ENCODE measurements around the gene NXN.
"Not testable (repeated sequence)": the region's sequence is repeated elsewhere in the genome, so short reads cannot be mapped to it uniquely, and the experiment has no call there.

The NXN gene

GRCh38 chr17:773467-774312 is 205.9 kb downstream of the NXN start:
- DNase-seq (ENCODE audit: low spot score), result no peak

DNA sequence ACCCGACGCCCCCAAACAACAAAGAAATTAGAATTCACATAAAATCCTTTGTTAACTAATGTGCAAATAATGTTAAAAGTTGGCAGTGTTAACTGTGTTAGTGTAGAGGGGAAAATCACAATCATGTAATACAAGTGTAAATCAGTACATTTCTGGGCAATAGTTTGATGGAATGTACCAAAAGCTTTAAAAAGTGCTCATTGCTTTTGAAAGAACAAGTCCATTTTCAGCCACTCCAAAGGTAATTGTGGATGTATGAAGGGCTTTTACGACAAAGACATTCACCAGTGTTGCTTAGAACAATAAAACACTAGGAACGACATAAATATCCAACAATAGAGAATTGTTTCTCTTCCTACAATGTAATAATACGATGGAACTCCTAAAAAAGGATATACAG is 206.6 kb downstream of the NXN start:
- DNase-seq (ENCODE audit: low spot score), result no peak

DNA sequence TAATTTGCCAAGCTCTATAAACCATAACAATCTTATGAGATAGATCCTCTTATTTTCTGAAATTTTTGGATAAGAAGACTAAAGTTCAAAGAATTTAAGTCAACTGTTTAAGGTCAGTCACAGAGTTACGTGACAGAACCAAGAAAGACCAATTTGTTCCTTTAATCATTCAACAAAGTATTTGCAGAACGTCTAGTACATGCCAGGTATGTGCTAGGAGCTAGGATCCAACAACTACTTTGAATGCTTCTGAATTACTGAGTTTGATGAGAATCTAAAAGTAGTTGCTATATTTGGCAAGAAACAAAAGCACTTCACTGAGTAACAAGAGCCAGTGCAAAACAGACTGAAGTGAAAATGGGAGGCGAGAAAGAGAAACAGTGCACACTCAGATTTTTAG is 212.5 kb downstream of the NXN start:
- no peak for DNase-seq (ENCODE audit: low spot score)

- DNase-seq (ENCODE audit: low spot score), result no peak
These were observed 219.2 kb downstream of the NXN start for GRCh38 chr17:760371-760770.

DNA sequence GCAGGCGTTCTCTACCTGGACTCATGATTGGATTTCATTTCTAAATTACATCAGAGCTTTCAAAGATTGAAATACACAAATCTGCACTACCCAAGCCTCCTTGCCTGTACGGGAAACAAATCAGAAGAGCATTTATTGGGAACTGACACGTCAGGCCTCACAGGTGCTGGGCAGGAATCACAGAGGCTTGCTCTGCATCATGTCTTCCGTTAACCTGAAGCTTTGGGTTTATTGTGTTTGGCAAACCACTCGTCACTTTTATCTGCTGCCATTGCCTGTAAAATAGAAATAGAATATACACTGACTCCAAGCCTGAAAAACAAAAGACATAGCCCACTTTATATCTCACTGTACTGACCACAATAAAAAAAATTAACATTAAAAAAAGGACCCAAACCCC is 219.6 kb downstream of the NXN start:
- no peak for DNase-seq (ENCODE audit: low spot score)

DNA sequence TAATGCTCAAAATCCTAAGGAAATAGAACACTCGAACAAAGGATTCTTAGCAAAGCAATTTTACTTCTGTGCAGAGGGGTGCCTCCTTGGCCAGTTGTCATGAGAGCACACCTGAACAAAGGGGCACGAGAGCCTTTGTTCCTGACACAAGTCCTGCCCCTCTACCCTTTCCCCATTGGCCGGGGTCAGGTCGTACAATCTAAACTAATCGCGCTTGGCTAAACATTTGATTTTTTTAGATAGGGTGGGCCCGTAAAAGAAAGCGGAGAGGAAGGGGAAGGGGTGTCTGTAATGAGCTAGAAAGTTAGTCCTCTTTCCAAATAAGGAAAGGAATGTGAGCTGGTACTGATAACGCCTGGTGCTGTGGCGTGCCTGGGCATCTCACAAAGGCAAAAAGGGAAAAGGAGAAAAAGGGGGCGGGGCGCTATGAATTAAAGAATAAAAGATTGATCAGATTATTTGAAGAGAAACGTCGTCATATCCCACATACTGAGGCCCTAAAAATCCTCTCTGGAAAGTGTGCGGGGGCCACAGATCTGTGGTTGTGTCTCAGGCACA is 223.5 kb downstream of the NXN start:
- not testable (repeated sequence) for DNase-seq (ENCODE audit: low spot score)

- not testable (repeated sequence) for DNase-seq (ENCODE audit: low spot score)
These were observed 224.1 kb downstream of the NXN start for GRCh38 chr17:755319-755961.

DNA sequence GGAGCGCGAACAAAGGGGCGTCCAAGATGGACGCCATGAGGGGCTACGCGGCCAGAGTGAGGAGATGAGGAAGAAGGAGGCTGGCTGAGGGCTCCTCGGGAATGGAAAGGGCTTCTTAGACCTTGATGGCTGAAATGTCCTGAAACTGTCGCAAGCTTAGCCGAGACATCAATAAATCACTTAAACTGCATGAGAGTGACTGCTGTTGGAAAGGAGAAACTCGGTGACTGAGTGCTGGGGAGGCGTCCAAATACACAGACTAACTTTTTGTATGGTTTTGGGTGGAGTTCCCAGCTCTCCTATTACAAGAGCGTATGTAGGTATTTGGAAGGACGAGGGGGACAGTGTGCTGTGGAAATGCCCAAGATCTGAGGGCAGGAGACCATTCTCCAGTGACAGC is 226.2 kb downstream of the NXN start:
- DNase-seq (ENCODE audit: low spot score), result no peak

GRCh38 chr17:752620-753219 is 226.9 kb downstream of the NXN start:
- peak; percentile 83 for DNase-seq (ENCODE audit: low spot score)

DNA sequence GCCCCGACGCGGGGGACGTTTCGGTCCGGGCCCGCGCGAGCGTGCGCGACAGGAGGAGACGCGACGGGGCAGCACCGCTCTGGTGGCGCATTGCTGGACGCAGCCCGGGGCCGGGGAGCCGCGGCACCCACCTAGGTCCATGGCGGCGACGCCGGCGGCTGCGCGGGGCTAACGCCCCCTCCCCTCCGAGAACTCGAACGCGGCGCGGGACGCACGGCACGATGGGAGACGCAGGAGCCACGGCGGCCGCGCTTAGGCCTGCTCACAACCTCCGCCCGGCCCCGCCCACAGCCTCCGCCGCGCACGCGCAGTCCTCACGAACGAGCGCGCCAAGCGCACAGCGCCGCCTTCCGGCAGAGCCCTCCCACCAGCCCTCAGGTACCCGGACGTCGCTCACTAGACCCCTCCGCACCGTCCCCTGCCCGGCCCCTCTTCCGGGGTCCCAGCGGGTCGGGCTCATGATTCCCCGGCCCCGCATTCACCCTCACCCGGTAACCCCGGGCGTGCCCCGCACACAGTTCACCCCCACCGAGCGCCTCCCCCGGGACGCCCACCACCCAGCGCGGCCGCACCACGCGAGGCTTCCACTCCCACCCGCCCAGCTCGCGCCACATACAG is 227.5 kb downstream of the NXN start, which contains the start of gene GEMIN4:
TSS of gene GEMIN4 (minus strand) at position 263 of the 618 bp plus-strand sequence. CDS start at position 141, 122 bp downstream.
- peak; percentile 99 for DNase-seq (ENCODE audit: low spot score)

GRCh38 chr17:751269-752001 is 228.1 kb downstream of the NXN start:
- DNase-seq (ENCODE audit: low spot score), result peak; percentile 57

- no peak for DNase-seq (ENCODE audit: low spot score)
These were observed 229.0 kb downstream of the NXN start for GRCh38 chr17:750431-751037.

GRCh38 chr17:749359-749758 is 230.2 kb downstream of the NXN start:
- not testable (repeated sequence) for DNase-seq (ENCODE audit: low spot score)

Data from AG20443 (cell line).